GM18870 (cell line): Measurements from ENCODE around the gene CPSF3.
"Not testable (repeated sequence)": the region's sequence is repeated elsewhere in the genome, so short reads cannot be mapped to it uniquely, and the experiment has no call there.

Source experiments
- ATAC-seq: cut with Tn5 transposase; IDR thresholded peaks from one replicate; pipeline ENCODE4 v1.9.1; 2021; ENCODE audit warnings: moderate library complexity; ENCODE audit not compliant: unreplicated experiment

Gene CPSF3

DNA sequence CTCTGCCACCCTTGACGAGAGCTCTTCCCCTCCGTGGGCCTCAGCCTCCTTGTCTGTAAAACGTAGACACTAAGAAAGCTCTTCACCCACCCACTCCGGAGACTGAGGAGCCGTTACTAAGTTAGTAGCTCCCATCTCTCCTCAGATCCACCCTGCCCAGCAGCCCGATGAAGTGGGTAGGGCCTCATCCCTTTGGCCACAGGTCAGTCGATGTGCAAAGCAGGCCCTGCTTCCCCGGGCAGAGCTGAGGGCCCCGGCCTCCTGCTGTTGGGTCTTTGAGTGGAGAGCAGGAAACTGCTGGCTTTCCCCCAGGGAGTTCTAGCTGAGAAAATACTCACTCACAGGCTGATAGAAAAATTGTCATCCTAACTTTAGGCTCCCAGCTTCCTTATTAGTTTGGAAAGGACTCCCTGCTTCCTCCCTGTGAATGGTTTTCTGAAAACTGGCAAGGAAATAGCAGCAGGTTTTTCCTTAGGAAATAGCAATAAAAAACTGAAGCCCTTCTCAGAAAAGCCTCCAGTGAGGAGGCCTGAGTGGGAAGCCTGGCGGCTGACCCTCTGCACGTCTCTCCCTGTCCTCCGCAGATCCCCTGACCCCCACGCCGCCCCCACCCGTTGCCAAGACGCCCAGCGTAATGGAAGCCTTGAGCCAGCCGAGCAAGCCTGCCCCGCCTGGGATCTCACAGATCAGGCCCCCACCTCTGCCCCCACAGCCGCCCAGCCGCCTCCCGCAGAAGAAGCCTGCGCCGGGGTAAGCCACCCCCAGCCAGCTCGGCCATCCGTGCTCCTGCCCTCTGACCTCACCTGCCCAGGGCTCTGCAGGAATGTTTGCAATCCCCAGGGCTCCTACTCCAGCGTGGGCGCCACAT, 30.3 kb upstream of the CPSF3 start:
- no peak for ATAC-seq

DNA sequence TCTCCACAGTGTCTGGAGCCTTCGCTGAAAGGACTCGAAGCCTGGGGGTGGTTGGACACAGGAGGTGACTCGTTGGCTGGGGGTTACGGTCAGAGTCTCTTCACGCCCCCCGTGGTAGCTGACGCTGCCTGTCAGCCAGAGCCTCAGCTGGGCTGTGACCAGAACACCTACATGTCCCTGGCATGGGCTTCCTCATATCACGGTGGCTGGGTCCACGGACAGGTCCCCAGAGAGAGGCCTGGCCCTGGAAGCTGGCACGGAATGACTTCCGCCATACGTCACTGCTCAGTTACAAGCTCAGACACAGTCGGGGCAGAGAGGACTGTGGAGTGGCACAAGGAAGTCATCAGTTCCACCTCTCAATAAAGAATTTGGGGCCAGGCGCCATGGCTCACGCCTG, 28.6 kb upstream of the CPSF3 start:
- ATAC-seq = no peak

DNA sequence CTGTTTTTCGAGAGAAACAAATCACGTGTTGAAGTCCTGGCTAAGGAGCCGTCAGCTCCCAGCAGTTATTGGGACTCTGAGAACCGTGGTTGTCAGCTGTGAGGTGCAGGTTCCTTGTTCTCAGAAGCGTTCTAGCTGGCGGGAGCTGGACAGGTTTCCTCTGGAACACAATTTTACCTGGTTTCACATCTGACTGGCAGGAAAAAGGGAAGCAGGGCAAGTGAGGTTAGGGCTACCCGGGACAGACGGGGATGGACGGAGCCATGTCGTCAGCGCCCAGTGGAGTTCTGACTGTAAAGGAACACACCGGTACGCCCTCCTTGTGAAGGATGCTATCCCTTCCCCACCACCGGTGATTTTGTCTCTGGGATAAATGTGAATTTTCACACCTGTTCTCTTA, 26.3 kb upstream of the CPSF3 start:
- ATAC-seq = no peak

DNA sequence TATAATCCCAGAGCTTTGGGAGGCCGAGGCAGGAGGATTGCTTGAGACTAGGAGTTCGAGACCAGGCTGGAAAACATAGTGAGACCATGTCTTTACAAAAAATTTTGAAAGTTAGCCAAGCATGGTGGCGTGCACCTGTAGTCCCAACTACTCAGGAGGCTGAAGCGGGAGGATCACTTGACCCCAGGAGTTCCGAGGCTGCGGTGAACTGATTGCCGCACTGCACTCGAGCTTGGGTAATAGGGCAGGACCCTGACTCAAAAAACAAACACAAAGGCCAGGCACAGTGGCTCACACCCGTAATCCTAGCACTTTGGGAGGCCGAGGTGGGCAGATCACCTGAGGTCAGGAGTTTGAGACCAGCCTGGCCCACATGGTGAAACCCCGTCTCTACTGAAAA, 25.2 kb upstream of the CPSF3 start:
- not testable (repeated sequence) for ATAC-seq

DNA sequence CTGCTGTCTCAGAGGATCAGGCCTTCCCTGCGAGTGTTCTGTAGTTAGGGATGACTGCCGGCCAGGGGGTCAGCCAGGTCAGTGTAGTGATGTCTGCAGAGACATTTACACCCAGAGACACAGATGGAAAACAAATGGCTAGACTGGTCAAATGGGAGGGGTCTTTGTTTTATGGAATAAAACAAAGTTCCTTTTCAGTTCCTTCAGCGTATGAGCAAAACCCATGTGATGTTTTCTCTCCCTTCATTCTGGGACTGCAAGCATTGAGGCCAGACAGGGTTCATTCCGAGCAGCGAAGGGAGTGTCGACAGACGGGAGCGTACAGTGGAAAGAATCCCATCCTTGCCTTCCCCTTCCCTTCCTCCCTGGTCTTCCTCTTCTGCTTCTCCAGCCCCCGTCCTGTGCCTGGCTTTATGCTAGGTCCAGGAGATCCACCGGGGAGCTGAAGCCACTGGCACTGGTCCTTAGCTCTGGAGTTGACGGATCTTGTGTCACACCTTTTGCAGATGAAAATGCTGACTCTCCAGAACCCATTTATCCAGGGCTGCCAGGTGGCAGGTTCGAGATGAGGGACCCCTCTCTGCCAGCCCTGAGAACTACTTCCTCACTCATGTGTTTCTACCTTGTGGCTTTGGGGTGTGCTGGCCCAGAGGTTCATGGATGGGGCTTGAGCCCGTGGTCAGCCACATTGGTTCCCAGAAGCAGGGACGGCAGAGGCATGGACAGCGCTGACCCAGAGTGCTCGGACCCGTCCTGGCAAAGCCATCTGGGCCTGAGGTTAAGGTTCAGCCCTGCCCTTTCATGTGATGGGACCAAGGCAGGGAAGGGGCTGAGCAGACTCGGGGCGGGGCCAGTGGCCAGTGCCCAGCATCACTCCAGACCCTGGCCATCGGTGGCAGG, 24.3 kb upstream of the CPSF3 start:
- no peak for ATAC-seq

DNA sequence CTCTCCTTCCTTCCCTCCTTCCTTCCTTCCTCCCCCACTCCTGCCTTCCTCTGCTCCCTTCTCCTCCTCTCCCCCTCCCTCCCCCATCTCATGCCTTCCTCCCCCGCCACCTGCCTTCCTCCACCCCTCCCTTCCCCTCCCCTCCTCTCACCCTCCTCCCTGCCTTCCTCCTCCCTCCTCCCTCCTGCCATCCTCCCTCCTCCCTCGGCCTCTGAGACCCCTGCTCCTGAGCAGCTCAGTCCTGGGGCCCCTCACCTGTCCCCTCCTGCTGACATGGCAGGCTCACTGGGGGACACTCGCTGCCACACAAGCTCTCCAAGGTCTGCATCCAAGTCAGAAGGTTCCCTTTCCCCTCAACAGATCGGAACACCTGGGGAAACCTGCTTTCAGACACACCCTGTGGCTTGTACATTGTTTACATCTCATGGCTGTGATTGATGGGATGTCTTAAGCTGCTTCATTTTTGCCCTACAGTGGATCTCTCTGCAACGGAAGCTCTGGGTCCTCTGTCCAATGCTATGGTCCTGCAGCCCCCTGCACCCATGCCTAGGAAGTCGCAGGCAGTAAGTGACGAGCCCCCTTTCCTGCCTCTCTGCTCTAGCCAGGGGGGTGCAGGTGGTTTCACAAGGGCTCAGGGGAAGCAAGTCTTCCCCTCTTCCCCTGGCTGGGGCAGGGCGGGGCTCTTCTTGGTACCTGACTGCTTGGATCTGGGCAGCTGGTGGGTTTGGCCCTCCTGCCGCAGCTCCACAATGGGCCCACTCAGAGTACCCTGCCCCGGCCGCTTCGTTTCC, 23.0 kb upstream of the CPSF3 start:
- no peak for ATAC-seq

DNA sequence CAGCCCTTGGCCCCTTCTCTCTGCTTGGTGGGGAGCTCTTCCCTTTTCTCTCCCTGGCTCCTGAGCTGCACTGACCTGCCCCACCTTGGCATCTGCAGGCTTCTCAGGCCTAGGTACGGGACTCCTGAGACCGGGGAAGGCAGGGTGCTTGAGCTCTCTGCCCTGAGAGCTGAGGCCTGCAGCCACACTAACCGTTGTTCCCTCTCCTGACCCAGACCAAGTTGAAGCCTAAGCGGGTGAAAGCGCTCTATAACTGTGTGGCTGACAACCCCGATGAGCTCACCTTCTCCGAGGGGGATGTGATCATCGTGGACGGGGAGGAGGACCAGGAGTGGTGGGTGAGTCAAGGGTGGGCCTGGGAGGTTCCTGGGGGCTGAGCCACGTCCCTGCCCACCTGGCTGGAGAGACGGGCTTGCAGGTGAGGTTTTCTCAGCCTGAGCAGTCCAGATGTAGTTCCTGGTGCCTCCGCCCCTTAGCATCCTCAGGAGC, 22.4 kb upstream of the CPSF3 start:
- ATAC-seq = no peak

DNA sequence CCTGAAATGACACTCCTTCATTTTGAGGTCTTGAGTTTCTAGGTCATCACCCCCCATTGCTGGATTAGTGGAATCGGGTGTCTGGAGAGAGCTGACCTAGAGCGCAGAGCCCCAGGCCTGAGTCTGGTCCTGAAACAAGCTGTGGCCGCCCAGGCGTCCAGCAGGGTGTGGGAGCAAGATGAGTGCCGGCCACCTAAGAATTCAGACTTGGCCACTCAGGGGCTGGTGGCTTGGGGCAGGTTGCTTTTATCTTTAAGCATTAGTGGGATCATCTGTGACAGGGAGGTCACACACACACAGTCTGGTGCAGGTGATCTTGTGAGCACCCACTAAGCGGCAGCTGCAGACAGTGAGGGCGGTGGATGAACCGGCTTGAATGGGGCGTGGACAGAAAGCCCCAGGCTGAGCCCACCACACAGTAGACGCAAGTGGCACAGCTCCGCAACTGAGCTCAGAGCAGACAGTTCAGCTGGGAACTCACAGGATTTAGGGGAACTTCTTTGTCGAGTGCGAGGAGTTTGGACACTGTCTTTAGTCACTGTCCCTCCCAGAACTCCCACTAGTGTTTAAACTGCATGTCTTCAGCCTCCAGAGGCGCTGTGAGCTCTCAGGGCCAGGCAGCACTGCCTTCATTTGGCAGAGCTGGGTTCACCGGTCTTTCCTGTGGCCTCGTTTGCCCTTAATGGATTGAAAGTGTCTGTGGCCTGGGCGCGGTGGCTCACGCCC, 21.6 kb upstream of the CPSF3 start:
- ATAC-seq = no peak

DNA sequence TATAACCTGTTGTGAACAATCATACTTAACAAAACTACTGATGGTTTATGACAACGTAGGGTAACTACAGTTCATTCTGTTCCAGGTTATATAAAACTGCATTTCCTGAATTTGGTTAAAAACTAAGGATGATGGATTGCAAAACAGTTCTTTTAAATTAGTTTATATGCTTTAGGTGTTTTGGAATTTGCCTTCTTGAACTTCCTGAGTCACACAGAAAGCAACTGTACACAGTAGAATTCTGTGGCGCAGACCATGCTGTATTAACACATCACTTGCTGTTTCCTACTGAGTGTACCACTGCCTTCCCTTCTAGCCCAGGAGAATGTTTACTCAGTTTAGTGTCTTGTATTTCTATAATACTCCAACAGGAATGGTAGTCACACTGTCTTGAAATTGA, 19.5 kb upstream of the CPSF3 start:
- ATAC-seq = no peak

DNA sequence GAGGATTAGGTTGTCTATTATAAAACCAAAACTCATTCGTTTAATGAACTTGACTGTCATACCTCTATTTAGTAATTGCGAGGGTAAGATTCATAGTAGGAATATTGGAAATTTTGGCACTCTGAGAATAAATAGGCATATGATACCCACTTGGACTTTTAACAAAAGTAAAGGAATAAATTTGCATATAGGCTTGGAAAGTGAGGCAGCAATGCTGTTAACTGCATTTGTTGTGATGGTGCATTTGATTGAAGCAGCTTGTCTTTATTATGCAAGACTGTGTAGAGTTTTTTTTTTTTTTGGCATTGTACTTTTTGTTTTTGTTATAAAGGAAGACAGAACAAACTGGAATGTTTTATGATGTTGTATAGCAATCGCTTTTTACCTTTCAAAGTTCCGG, 19.0 kb upstream of the CPSF3 start:
- ATAC-seq = no peak

DNA sequence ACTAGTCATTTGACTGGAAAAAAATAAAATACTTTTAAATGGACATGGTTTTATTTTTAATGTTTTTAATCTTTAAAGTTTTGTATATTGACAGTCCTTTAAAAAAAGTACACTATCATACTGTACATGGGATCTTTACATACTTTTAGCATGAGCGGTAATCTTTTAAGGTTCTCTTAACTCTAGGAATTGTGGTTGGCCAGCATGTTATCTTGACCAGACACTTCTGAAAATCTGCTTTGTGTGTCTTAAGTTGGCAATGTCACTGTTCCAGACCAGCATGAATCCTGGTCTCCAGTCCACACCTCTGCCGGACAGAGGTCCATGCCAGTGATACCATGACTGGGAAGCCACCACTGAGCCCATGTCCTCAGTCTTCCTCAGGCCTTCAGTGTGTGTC, 17.8 kb upstream of the CPSF3 start:
- no peak for ATAC-seq

DNA sequence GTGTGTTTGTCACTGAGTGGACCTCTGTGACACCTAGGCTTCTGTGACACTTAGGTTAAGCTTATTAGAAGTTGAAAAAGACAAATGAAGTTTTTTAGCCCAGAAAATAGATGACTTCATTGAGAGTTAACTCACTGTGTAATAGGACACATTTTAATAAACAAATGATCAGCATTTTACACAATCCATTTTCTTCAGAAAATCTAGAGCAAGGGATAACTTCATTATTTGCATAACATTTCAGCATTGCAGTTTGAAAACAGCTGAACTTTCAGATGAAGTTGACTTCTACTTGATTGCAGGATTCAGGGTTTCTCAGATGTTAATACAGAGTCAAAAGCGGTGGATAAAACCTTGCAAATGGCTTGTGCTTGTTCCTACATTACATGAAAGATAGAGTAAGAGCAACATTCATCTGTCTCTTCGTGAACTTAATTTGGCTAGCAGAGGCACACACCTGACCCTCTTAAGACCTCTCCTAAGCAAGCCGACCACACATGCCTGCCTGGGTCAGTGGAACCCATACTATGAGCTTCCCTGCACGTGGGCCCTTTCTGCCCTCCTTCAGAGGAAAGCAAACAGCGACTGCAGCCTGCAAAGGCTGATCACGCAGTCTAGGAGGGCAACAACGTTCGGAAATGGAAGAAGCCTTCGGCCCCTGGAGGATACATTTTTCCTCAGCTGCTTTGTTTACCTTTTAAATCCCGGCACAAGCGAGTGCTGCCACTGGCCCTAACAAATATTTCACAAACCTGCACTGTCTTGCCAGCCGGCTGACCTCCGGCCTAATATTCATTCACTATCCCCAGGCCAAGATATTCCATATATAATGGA, 16.7 kb upstream of the CPSF3 start:
- ATAC-seq = no peak

DNA sequence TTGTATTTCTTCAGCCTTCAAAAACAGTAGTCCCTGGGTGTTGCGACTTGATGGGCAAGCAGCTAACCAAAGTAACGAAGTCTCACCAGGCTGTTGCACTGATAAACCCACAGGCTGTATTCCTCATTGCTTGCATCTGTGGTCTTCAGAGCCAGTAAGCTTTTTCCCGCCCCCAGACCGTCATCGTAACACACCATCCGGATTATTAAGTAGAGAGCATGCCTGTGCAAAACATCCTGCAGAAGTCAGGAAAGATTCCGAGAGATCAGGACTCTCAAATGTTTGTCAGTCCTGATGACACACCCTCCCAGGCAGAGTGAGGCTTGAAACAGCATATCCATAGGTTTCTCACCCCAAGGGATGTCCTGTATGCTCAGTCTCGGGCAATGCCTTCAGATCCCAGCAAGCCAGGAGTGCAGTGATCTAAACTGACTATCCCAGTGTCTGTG, 16.1 kb upstream of the CPSF3 start:
- ATAC-seq = no peak

DNA sequence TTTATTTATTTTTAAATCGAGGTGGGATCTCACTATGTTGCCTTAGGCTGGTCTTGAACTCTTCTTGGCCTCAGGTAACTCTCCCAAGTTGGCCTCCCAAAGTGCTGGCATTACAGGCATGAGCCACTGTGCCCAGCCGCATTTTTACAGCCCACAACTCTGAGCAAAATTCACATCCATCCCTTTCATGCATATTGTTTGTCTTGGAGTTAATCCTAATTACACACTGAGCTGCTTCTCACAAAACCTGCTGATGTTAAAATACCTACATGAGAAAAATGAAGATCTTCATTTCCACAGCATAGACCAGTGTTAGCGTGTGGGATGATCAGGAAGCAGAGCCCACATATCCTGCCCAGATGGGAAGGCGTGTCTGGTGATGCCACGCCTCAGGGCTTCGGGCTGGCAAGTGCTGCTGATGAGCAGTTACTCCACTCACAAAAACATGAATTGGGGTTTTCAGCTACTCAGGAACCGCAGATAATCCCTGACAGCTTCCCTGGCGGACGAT, 14.8 kb upstream of the CPSF3 start:
- ATAC-seq = no peak

DNA sequence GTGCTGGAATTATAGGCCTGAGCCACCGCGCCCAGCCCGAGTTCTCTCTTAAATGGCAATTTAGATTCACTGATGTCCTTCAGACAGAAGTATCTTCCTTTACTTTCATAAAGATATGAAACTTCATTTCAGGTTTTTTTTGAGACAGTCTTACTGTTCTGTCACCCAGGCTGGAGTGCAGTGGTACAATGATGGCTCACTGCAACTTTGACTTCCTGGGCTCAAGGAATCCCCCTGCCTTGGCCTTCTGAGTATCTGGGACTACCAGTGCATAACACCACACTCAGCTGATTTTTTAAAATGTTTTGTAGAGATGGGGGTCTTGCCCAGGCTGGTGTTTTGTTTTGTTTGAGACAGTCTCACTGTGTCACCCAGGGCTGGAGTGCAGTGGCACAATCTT, 13.3 kb upstream of the CPSF3 start:
- no peak for ATAC-seq

DNA sequence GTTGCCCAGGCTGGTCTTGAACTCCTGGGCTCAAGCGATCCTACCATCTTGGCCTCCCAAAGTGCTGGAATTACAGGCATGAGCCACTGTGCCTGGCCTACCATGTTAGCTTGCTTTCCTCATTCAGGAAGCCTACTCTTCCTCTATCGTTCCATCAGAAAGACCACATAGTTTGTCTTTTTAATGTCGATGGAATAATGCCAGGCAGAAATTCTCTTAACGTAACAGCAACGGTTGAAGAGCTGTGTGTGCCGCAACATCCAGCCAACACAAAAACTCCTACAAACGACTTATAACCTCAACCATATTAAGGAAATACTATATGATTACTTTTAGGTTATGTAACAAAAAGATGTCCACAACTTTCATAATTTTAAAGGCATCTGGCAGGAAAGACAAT, 10.7 kb upstream of the CPSF3 start:
- no peak for ATAC-seq

DNA sequence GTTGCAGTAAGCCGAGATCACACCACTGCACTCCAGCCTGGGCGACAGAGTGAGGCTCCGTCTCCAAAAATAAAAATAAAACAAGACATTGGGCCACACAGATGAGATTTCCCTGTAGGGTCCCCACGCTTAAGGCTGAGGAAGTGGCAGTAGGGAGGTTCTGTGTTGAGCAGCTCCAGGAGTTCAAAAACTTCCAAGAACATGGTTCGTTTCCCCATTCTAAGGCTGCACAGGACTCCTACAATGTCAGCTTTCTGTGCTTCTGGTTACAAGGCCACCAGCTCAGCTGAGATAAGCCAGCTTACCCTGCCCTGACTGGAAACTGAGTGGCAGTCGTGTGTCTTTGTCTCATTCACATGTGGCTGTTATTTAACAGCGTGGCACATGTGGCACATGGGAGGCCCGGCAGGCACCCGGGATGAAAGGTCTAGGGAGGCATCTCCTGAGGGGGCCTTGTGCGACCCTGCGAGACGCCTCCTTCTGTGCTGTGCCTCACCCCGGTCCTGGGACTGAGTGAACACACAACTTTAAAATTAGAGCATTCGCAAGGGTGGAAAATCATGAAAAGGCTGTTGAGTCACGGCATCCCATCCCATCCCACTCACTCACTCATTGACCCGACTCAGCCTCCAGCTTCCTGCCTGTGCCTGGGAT, 7.8 kb upstream of the CPSF3 start:
- ATAC-seq = no peak

DNA sequence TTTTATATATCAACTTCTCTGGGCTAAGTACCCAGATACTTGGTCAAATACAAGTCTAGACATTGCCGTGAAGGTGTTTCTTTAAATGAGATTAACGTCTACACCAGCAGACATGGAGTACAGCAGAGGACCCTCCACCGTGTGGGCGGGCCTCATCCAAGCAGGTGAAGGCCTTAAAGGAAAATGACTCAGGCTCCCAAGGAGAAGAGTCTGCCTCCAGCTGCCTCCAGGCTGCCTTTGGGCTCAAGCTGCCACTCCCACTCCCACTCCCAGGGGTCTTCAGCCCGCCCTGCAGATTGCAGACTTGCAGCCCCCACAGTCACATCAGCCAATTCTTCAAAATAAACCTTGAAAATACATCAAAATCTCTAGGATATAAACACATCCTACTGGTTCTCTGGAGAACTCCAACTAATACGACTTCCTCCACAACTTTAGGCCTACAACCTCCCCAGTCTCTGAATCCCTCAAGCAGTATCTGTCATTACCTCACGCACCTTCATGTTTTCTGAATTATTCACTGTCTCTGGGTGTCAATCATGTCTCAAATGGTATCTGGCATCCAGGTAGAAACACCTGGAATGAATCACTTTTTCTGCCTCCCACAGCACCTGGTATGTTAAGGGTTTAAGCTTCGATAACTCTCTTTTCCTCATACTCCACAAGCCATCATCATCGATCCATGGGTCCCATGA, 7.0 kb upstream of the CPSF3 start:
- ATAC-seq = no peak
